Neuronal stem cell (in vitro differentiated cells): ENCODE data around the gene OR52W1.
A peak's percentile ranks its signal among the peaks of the same experiment; 100 is the strongest.

Experiments
- DNase-seq: peaks from one replicate; pipeline ENCODE4 v3.0.0-alpha.2; 2013; ENCODE audit warnings: low spot score
- H2AFZ ChIP-seq: one replicate; pipeline ENCODE4 v1.6.1; 2013; ENCODE audit warnings: mild to moderate bottlenecking, low read length, inconsistent platforms
- H2AK5ac ChIP-seq: 2 replicates; pipeline ENCODE4 v1.6.1; 2013; ENCODE audit warnings: low read depth, mild to moderate bottlenecking, inconsistent platforms, low read length, moderate library complexity, mixed read lengths
- H2BK120ac ChIP-seq: 2 replicates; pipeline ENCODE4 v1.6.1; 2013; ENCODE audit warnings: low read depth, mild to moderate bottlenecking, inconsistent platforms, low read length, moderate library complexity, mixed read lengths
- H2BK12ac ChIP-seq: one replicate; pipeline ENCODE4 v1.6.1; 2013; ENCODE audit warnings: low read length, inconsistent platforms
- H2BK15ac ChIP-seq: 2 replicates; pipeline ENCODE4 v1.6.1; 2013; ENCODE audit warnings: mild to moderate bottlenecking, low read length, inconsistent platforms, mixed read lengths
- H2BK5ac ChIP-seq: one replicate; pipeline ENCODE4 v1.6.1; 2013; ENCODE audit warnings: inconsistent platforms, mild to moderate bottlenecking, low read length, moderate library complexity
- H3K14ac ChIP-seq: one replicate; pipeline ENCODE4 v1.6.1; 2013; ENCODE audit warnings: low read length, inconsistent platforms
- H3K18ac ChIP-seq: 2 replicates; pipeline ENCODE4 v1.6.1; 2013; ENCODE audit warnings: low read length, inconsistent platforms
- H3K23ac ChIP-seq: 2 replicates; pipeline ENCODE4 v1.6.1; 2013; ENCODE audit warnings: low read depth, mild to moderate bottlenecking, mixed read lengths, low read length, inconsistent platforms; ENCODE audit not compliant: poor library complexity
- H3K27ac ChIP-seq: replicated peaks from 3 replicates; pipeline ENCODE4 v1.5.1; 2013; ENCODE audit warnings: low read length, inconsistent platforms
- H3K27me3 ChIP-seq, 3 experiments: 2 replicates each; pipeline ENCODE4 v1.6.1; 2013; ENCODE audit warnings: low read length in 3 of 3, mild to moderate bottlenecking in 2 of 3, inconsistent platforms in 1 of 3, low read depth in 1 of 3, mixed read lengths in 1 of 3, moderate library complexity in 1 of 3; ENCODE audit not compliant: control insufficient read depth in 3 of 3, insufficient read depth in 3 of 3
- H3K36me3 ChIP-seq, 2 donors: replicated peaks in 1 of 2; 2 replicates each; pipeline ENCODE4 v1.6.1; 2013; ENCODE audit warnings: low read length in 2 of 2; ENCODE audit not compliant: control insufficient read depth in 2 of 2, insufficient read depth in 2 of 2
- H3K4ac ChIP-seq: 2 replicates; pipeline ENCODE4 v1.6.1; 2013; ENCODE audit warnings: inconsistent platforms, mild to moderate bottlenecking, low read length, moderate library complexity
- H3K4me1 ChIP-seq, 2 donors: 1 replicate in 1 of 2; 2 replicates in 1 of 2; pipeline ENCODE4 v1.6.1; 2013; ENCODE audit warnings: low read length in 2 of 2, low read depth in 1 of 2; ENCODE audit not compliant: control insufficient read depth in 2 of 2, insufficient read depth in 1 of 2
- H3K4me2 ChIP-seq: one replicate; pipeline ENCODE4 v1.6.1; 2013; ENCODE audit warnings: mild to moderate bottlenecking, low read length, inconsistent platforms; ENCODE audit not compliant: insufficient read depth, poor library complexity, severe bottlenecking
- H3K4me3 ChIP-seq, 2 donors: 2 replicates each; pipeline ENCODE4 v1.5.1; 2013; ENCODE audit warnings: low read length in 2 of 2, mild to moderate bottlenecking in 2 of 2, inconsistent platforms in 1 of 2, moderate library complexity in 1 of 2
- H3K79me1 ChIP-seq: one replicate; pipeline ENCODE4 v1.6.1; 2013; ENCODE audit warnings: low read depth, mild to moderate bottlenecking, inconsistent platforms, low read length, moderate library complexity
- H3K9ac ChIP-seq: one replicate; pipeline ENCODE4 v1.6.1; 2013; ENCODE audit warnings: mild to moderate bottlenecking, low read depth, low read length, inconsistent platforms; ENCODE audit not compliant: poor library complexity
- H3K9me3 ChIP-seq, 2 donors: replicated peaks in 1 of 2; 2 replicates each; pipeline versions ENCODE3 to v1.6.1; 2013; ENCODE audit warnings: low read length in 2 of 2, mild to moderate bottlenecking in 2 of 2, inconsistent platforms in 1 of 2, low read depth in 1 of 2, mixed read lengths in 1 of 2, moderate library complexity in 1 of 2; ENCODE audit not compliant: control insufficient read depth in 2 of 2, insufficient read depth in 1 of 2
- H4K8ac ChIP-seq: one replicate; pipeline ENCODE4 v1.6.1; 2013; ENCODE audit warnings: low read depth, mild to moderate bottlenecking, inconsistent platforms, low read length, moderate library complexity
- H4K91ac ChIP-seq: one replicate; pipeline ENCODE4 v1.6.1; 2013; ENCODE audit warnings: low read length, low read depth, mild to moderate bottlenecking, inconsistent platforms; ENCODE audit not compliant: poor library complexity
- WGBS, 2 donors: extraction: QIAGEN DNeasy Blood & Tissue Kit; methylation state at CpG; one replicate each; pipeline ENCODE4 v1.1.7; 2013; ENCODE audit warnings: missing lambda C conversion rate in 2 of 2, mixed read lengths in 1 of 2; ENCODE audit not compliant: insufficient read length in 2 of 2, insufficient replicate concordance in 1 of 2; ENCODE audit errors: extremely low coverage in 2 of 2; 5-methylcytosine and 5-hydroxymethylcytosine counted together

OR52W1 gene

DNA sequence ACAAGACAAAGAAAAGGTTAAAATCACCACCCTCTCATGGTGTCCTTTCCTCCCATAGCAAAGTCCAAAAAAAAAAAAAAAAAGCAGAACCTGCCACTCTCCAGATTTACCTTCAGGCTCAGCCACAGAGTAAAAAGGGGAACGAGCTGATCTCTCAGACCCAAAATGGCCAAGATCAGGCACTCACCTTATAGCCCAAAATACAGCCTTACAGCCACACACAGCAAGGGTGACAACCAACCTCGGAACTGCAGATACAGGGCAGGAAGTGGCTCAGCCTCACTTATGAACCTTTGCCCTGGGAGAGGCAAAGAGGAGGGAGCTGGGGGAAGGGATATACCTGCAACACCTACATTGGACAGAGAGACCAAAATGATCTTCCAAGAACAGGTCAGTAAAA, 30.9 kb downstream of the OR52W1 start:
- Histone ChIP-seq H3K4me3 (no peak overlapping the region), H3K79me1 (peaks cover 5% of the 10 kb centered on the region), H2BK15ac (no peak overlapping the region), H4K8ac (no peak overlapping the region), H3K18ac (no peak overlapping the region), H3K4ac (no peak overlapping the region), H2BK12ac (no peak overlapping the region), H2BK120ac (no peak overlapping the region), H3K4me1 (peaks cover 6 to 11% of the 10 kb centered on the region in 2 donors), H3K36me3 (no peaks in the 10 kb centered on the region), H3K9me3 (no peaks in the 10 kb centered on the region), H2AK5ac (no peak overlapping the region), H3K14ac (no peak overlapping the region), H3K4me2 (no peak overlapping the region), H4K91ac (no peak overlapping the region), H3K9ac (peak overlapping the region; percentile 24), H3K23ac (no peak overlapping the region), H3K27me3 (no peaks in the 10 kb centered on the region), H2BK5ac (no peak overlapping the region), H3K27ac (no peak overlapping the region), H2AFZ (no peak overlapping the region)
- WGBS, 2 donors: no CpG with 5 or more reads among the region's 2 CpGs
- no peak for DNase-seq

DNA sequence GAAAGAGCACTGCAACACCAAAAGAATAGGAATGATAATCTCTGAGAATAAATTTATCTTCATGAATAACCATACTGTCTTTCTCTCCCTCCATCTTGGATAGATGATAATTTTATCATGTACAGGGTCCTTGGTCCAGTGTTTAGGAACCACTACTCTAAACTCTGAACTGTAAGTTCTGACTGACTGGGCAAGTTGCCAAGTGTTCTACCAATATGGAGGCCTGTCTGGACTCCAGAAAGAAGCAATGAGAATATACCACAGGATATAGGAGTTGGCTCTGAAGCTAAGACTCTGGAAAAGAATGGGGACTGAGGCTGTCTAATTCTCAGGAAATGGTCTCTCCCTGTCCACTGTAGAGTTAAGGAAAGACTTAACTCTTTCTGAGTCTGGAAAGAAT, 33.9 kb downstream of the OR52W1 start:
- H3K9me3 ChIP-seq: no peaks in the 10 kb centered on the region
- no peak for DNase-seq

DNA sequence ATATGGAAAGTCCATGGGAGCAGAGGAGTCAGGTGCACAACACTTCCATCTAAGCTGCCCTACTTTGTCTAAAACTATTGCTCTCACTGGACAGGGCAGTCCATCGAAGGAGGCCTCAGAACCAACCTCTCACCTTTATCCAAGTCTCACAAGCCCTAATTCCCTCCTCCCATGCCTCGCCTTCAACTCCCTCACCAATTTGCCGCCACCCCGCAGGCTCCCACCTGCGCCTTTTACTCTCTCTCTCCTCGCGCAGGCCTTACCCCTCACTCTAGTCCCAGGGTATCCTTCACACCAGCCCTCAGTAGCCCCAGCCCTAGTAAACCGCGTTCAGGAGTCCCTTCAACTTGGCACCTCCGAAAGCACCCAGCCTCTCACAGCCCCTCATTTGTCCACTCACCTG, 35.0 kb downstream of the OR52W1 start:
- Histone ChIP-seq H2AFZ (peak overlapping the region; percentile 92), H2BK15ac (peak overlapping the region; percentile 5), H3K36me3 (no peaks in the 10 kb centered on the region), H3K4me3 (peak overlapping the region; percentile 85 to 91), H3K4ac (no peak overlapping the region), H3K18ac (no peak overlapping the region), H2BK120ac (no peak overlapping the region), H3K27me3 (peaks cover 0 to 10% (median 0%) of the 10 kb centered on the region in 3 experiments), H3K4me2 (peak overlapping the region; percentile 70), H3K9ac (peak overlapping the region; percentile 87), H2BK12ac (peak overlapping the region; percentile 8), H3K14ac (no peak overlapping the region), H4K8ac (no peak overlapping the region), H2BK5ac (peak overlapping the region; percentile 83), H3K4me1 (peaks cover 8 to 11% of the 10 kb centered on the region in 2 donors), H4K91ac (no peak overlapping the region), H3K9me3 (no peaks in the 10 kb centered on the region), H3K23ac (no peak overlapping the region), H3K27ac (no peak overlapping the region), H3K79me1 (peaks cover 5% of the 10 kb centered on the region), H2AK5ac (peak overlapping the region; percentile 5)
- no CpG with 5 or more reads among the region's 10 CpGs for WGBS, 2 donors
- DNase-seq: no peak

More for the DNA sequence above, 33.9 kb downstream of the OR52W1 start:
- H4K8ac ChIP-seq: no peak overlapping the region
- no peak overlapping the region for H2AFZ ChIP-seq
- H2BK15ac ChIP-seq: no peak overlapping the region
- H4K91ac ChIP-seq: no peak overlapping the region
- no peak overlapping the region for H3K23ac ChIP-seq
- no peak overlapping the region for H3K9ac ChIP-seq
- H2BK12ac ChIP-seq: no peak overlapping the region
- no peaks in the 10 kb centered on the region for H3K36me3 ChIP-seq
- no peak overlapping the region for H3K4ac ChIP-seq
- peaks cover 8 to 11% of the 10 kb centered on the region in 2 donors for H3K4me1 ChIP-seq
- peaks cover 0 to 1% (median 0%) of the 10 kb centered on the region in 3 experiments for H3K27me3 ChIP-seq
- H3K27ac ChIP-seq: no peak overlapping the region
- H3K4me2 ChIP-seq: no peak overlapping the region
- no peak overlapping the region for H2BK5ac ChIP-seq
- no peak overlapping the region for H2AK5ac ChIP-seq
- peaks cover 5% of the 10 kb centered on the region for H3K79me1 ChIP-seq
- peak overlapping the region in 1 of 2 donors; percentile 85 for H3K4me3 ChIP-seq
- H2BK120ac ChIP-seq: no peak overlapping the region
- H3K18ac ChIP-seq: no peak overlapping the region
- no peak overlapping the region for H3K14ac ChIP-seq

DNA sequence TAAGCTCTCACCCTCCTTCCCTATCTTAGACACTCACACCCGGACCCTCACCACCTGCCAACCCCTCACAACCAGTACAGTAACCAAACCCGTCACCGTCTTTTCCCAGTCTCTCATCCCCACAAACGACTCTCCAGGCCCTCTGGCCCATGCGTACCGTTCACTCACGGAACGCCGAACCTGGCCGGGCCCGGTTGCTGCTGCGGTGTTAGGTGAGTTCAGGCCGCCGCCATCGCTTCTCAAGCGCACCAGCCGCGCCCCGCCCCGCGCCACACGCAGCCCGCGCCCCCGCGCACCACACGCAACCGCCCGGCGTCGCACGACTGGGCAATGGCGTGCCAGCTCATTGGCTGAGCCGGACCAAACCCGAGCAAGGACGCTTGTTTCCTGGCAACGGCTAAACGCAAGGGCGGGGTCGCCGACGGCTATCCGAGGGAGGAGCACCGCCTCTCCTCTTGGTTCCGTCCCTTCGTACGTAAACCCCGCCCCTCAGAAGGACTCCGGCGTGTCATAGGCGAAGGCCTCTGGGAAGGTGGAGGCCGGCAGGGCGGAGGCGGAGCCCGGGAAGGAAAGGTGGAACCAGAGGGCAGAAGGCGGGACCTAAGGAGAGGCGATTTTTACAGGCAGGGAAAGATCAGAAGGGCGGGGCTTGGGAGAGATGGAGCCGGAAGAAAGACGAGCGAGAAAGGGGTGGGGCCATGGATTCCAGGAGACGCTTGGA, 35.5 kb downstream of the OR52W1 start, which contains the start of gene FHIP1B:
Gene FHIP1B (minus strand): TSS at position 250 of the 721 bp plus-strand sequence. CDS start 10,120 bp downstream, outside the sequence.
- peak within 1 kb of the TSS; percentile 85 to 91 for H3K4me3 ChIP-seq
- H3K9ac ChIP-seq: peak within 1 kb of the TSS; percentile 87
- no peak within 1 kb of the TSS for H3K4ac ChIP-seq
- H3K79me1 ChIP-seq: peaks cover 5% of the 10 kb centered on the region
- peak within 1 kb of the TSS; percentile 98 for H2AFZ ChIP-seq
- H4K91ac ChIP-seq: peak within 1 kb of the TSS; percentile 22
- H3K23ac ChIP-seq: peak within 1 kb of the TSS; percentile 77
- no peak within 1 kb of the TSS for H4K8ac ChIP-seq
- peak; percentile 99 for DNase-seq
- peak within 1 kb of the TSS; percentile 92 for H3K18ac ChIP-seq
- peak within 1 kb of the TSS; percentile 8 for H2BK12ac ChIP-seq
- H3K27ac ChIP-seq: peak within 1 kb of the TSS; percentile 85
- H3K4me2 ChIP-seq: peak within 1 kb of the TSS; percentile 72
- H3K9me3 ChIP-seq: no peaks in the 10 kb centered on the region
- H2BK15ac ChIP-seq: peak within 1 kb of the TSS; percentile 5
- no peak within 1 kb of the TSS for H2BK120ac ChIP-seq
- WGBS, 2 donors: no CpG with 5 or more reads among the region's 62 CpGs
- H3K14ac ChIP-seq: peak within 1 kb of the TSS; percentile 57
- H2BK5ac ChIP-seq: peak within 1 kb of the TSS; percentile 83
- peaks cover 8 to 11% of the 10 kb centered on the region in 2 donors for H3K4me1 ChIP-seq
- H3K27me3 ChIP-seq: peaks cover 0 to 11% (median 0%) of the 10 kb centered on the region in 3 experiments
- H2AK5ac ChIP-seq: peak within 1 kb of the TSS; percentile 5
- H3K36me3 ChIP-seq: no peaks in the 10 kb centered on the region
